H7 (cell line): ENCODE measurements around the gene ZSCAN22. TPM values are rescaled to one million over a fixed set of nuclear protein-coding genes. Genes with fewer than 3 reads are reported as not detected.
"Not testable (repeated sequence)": the region's sequence is repeated elsewhere in the genome, so short reads cannot be mapped to it uniquely, and the experiment has no call there.

Experiments
- DNase-seq: peaks from one replicate; pipeline ENCODE4 v3.0.0; 2012
- H3K27me3 ChIP-seq: 2 replicates; pipeline ENCODE4 v1.6.0; 2011; ENCODE audit warnings: mild to moderate bottlenecking, low read length; ENCODE audit not compliant: control insufficient read depth, insufficient read depth
- H3K36me3 ChIP-seq: replicated peaks from 2 replicates; pipeline ENCODE4 v1.5.1; 2011; ENCODE audit warnings: low read length; ENCODE audit not compliant: control insufficient read depth, insufficient read depth
- H3K4me3 ChIP-seq: 2 replicates; pipeline ENCODE4 v1.5.1; 2011; ENCODE audit warnings: low read depth, mild to moderate bottlenecking, control low read depth, low read length, moderate library complexity; ENCODE audit not compliant: insufficient read depth
- total RNA-seq: library from RNA; depleted of rRNA; stranded (reverse); fragments of >200 nt; shearing (Covaris generic); gene quantifications from 2 replicates; pipeline ENCODE4 v1.2.3, GENCODE V29; 2014

ZSCAN22 gene
- total RNA-seq, 1 experiment from 2014 or later, result 2.6 TPM

GRCh38 chr19:58305065-58305931 is 21.5 kb upstream of the ZSCAN22 start, which contains the start of gene ERVK3-1:
TSS of gene ERVK3-1 (plus strand) at chr19:58305377. CDS start at chr19:58312169, 6,792 bp downstream.
- H3K4me3 ChIP-seq, result peak within 1 kb of the TSS; percentile 85
- DNase-seq, result peak; percentile 97
- peaks cover 10% of the 10 kb centered on the region for H3K36me3 ChIP-seq

GRCh38 chr19:58305932-58306323 is 20.9 kb upstream of the ZSCAN22 start:
- no peak for DNase-seq
- Histone ChIP-seq H3K4me3 (peak overlapping the region; percentile 85), H3K36me3 (peaks cover 6% of the 10 kb centered on the region), H3K27me3 (no peaks in the 10 kb centered on the region)

More at GRCh38 chr19:58305065-58305931, 21.5 kb upstream of the ZSCAN22 start, which contains the start of gene ERVK3-1:
- no peaks in the 10 kb centered on the region for H3K27me3 ChIP-seq

GRCh38 chr19:58307736-58308135 is 19.1 kb upstream of the ZSCAN22 start:
- Histone ChIP-seq H3K4me3 (no peak overlapping the region), H3K27me3 (no peaks in the 10 kb centered on the region), H3K36me3 (peaks cover 9% of the 10 kb centered on the region)
- no peak for DNase-seq

GRCh38 chr19:58310685-58311084 is 16.1 kb upstream of the ZSCAN22 start:
- H3K36me3 ChIP-seq, result peaks cover 11% of the 10 kb centered on the region
- not testable (repeated sequence) for DNase-seq, H3K4me3 ChIP-seq, H3K27me3 ChIP-seq

GRCh38 chr19:58311345-58311865 is 15.4 kb upstream of the ZSCAN22 start:
- no peak overlapping the region for H3K4me3 ChIP-seq
- peaks cover 11% of the 10 kb centered on the region for H3K36me3 ChIP-seq
- H3K27me3 ChIP-seq, result no peaks in the 10 kb centered on the region
- DNase-seq, result no peak

GRCh38 chr19:58315580-58315979 is 11.2 kb upstream of the ZSCAN22 start:
- Histone ChIP-seq H3K36me3 (peaks cover 9% of the 10 kb centered on the region), H3K4me3 (no peak overlapping the region), H3K27me3 (no peaks in the 10 kb centered on the region)
- no peak for DNase-seq

GRCh38 chr19:58317476-58318072 is 9.2 kb upstream of the ZSCAN22 start:
- no peak overlapping the region for H3K4me3 ChIP-seq
- H3K36me3 ChIP-seq, result peaks cover 2% of the 10 kb centered on the region
- DNase-seq, result no peak
- H3K27me3 ChIP-seq, result no peaks in the 10 kb centered on the region

- H3K36me3 ChIP-seq, result peaks cover under 1% of the 10 kb centered on the region; the same call in 1 of the 2 replicates
- no peak for DNase-seq
- H3K4me3 ChIP-seq, result no peak overlapping the region
- H3K27me3 ChIP-seq, result no peaks in the 10 kb centered on the region
Measured at GRCh38 chr19:58318297-58318696, 8.5 kb upstream of the ZSCAN22 start.

- DNase-seq, result no peak
- H3K27me3 ChIP-seq, result no peaks in the 10 kb centered on the region
- H3K4me3 ChIP-seq, result no peak overlapping the region
- peaks cover 1% of the 10 kb centered on the region for H3K36me3 ChIP-seq
Measured at GRCh38 chr19:58319241-58319640, 7.6 kb upstream of the ZSCAN22 start.

- H3K36me3 ChIP-seq, result peaks cover 1% of the 10 kb centered on the region
- DNase-seq, result no peak
- no peaks in the 10 kb centered on the region for H3K27me3 ChIP-seq
- no peak overlapping the region for H3K4me3 ChIP-seq
Measured at GRCh38 chr19:58325311-58326022, 1.3 kb upstream of the ZSCAN22 start.

- Histone ChIP-seq H3K36me3 (peaks cover 1% of the 10 kb centered on the region), H3K27me3 (no peaks in the 10 kb centered on the region), H3K4me3 (peak overlapping the region; percentile 80)
- DNase-seq, result no peak
Measured at GRCh38 chr19:58326501-58326913, 287 bp upstream of the ZSCAN22 start.

GRCh38 chr19:58328999-58329398 is 2.2 kb downstream of the ZSCAN22 start:
- H3K36me3 ChIP-seq, result no peaks in the 10 kb centered on the region
- DNase-seq, result peak; percentile 84
- no peak overlapping the region for H3K4me3 ChIP-seq
- no peaks in the 10 kb centered on the region for H3K27me3 ChIP-seq

GRCh38 chr19:58330458-58330857 is 3.7 kb downstream of the ZSCAN22 start:
- Histone ChIP-seq H3K4me3 (no peak overlapping the region), H3K36me3 (no peaks in the 10 kb centered on the region; the same call in 1 of the 2 replicates), H3K27me3 (no peaks in the 10 kb centered on the region)
- no peak for DNase-seq

- no peaks in the 10 kb centered on the region for H3K27me3 ChIP-seq
- H3K4me3 ChIP-seq, result no peak overlapping the region
- H3K36me3 ChIP-seq, result no peaks in the 10 kb centered on the region; the same call in 1 of the 2 replicates
- DNase-seq, result no peak
Measured at GRCh38 chr19:58332697-58333096, 5.9 kb downstream of the ZSCAN22 start.
